HG03280 (cell line): ENCODE data around the gene HMCN2.

Experiments used
- ATAC-seq: cut with Tn5 transposase; IDR thresholded peaks from one replicate; pipeline ENCODE4 v1.9.1; 2021; ENCODE audit warnings: mild to moderate bottlenecking, moderate library complexity; ENCODE audit not compliant: unreplicated experiment

HMCN2 gene

GRCh38 chr9:130407916-130408663, 142.5 kb downstream of the HMCN2 start:
- ATAC-seq = no peak

- ATAC-seq = no peak
Measured at GRCh38 chr9:130408669-130409068, 143.1 kb downstream of the HMCN2 start.

- ATAC-seq = no peak
Measured at GRCh38 chr9:130409246-130409645, 143.7 kb downstream of the HMCN2 start.

- no peak for ATAC-seq
Measured at GRCh38 chr9:130410443-130410842, 144.9 kb downstream of the HMCN2 start.

- ATAC-seq = no peak
Measured at GRCh38 chr9:130411566-130411915, 146.0 kb downstream of the HMCN2 start.

- no peak for ATAC-seq
Measured at GRCh38 chr9:130414081-130414731, 148.6 kb downstream of the HMCN2 start.

GRCh38 chr9:130414910-130415746, 149.6 kb downstream of the HMCN2 start:
- ATAC-seq = no peak

GRCh38 chr9:130417602-130418001, 152.0 kb downstream of the HMCN2 start:
- ATAC-seq = no peak

GRCh38 chr9:130418776-130419175, 153.2 kb downstream of the HMCN2 start:
- ATAC-seq = no peak

- ATAC-seq = no peak
Measured at GRCh38 chr9:130419521-130420035, 154.0 kb downstream of the HMCN2 start.

- no peak for ATAC-seq
Measured at GRCh38 chr9:130421154-130421801, 155.7 kb downstream of the HMCN2 start.

GRCh38 chr9:130421802-130422276, 156.3 kb downstream of the HMCN2 start:
- no peak for ATAC-seq

GRCh38 chr9:130422546-130422945, 157.0 kb downstream of the HMCN2 start:
- no peak for ATAC-seq

- ATAC-seq = no peak
Measured at GRCh38 chr9:130423272-130423671, 157.7 kb downstream of the HMCN2 start.

GRCh38 chr9:130424595-130425454, 159.3 kb downstream of the HMCN2 start:
- ATAC-seq = no peak

- no peak for ATAC-seq
Measured at GRCh38 chr9:130425741-130426466, 160.3 kb downstream of the HMCN2 start.

- no peak for ATAC-seq
Measured at GRCh38 chr9:130426467-130426773, 160.9 kb downstream of the HMCN2 start.

GRCh38 chr9:130426883-130427282, 161.3 kb downstream of the HMCN2 start:
- no peak for ATAC-seq

- no peak for ATAC-seq
Measured at GRCh38 chr9:130427326-130427725, 161.8 kb downstream of the HMCN2 start.
